Measurements from ENCODE around the gene ENPEP. TPM values are rescaled to one million over a fixed set of nuclear protein-coding genes. Genes with fewer than 3 reads are reported as not detected.
"Not testable (repeated sequence)": the region's sequence is repeated elsewhere in the genome, so short reads cannot be mapped to it uniquely, and the experiment has no call there.

ENPEP gene
- total and polyA plus RNA-seq, 3 experiments from 2014 or later: not detected

DNA sequence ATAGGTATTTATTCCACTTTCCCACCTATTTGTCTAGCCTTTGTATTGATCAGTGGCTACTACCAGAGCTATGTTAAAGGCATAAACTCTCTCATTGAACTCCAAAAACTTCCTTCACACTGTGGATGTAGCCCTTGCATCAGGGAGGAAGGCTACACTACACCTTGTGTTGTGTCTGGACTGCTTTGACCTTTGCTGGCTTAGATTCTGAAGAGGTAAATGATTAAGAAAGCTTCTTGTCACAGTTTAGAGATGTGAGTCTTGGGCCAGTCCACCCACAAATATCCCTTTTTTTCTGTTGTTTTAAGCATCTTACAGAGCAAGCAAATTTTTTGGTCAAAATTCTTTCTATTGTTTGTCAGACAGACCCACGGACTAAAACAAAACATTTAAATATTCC is 1.9 kb downstream of the ENPEP start:
- no peaks in the 10 kb centered on the region for H3K27me3 ChIP-seq (ENCODE audit: insufficient read depth, low read length, poor library complexity, severe bottlenecking)
- no peak overlapping the region for H3K27ac Mint-ChIP-seq
- peaks cover 9 to 46% of the 10 kb centered on the region in 2 donors for H3K27me3 Mint-ChIP-seq
- H3K9me3 Mint-ChIP-seq: no peaks in the 10 kb centered on the region
- no peaks in the 10 kb centered on the region for H3K9me3 ChIP-seq (ENCODE audit: low read length)
- ChIA-PET POLR2A (no interaction called here), CTCF (no interaction called here)
- H3K36me3 Mint-ChIP-seq: no peaks in the 10 kb centered on the region
- H3K4me3 ChIP-seq (ENCODE audit: low read length): no peak overlapping the region
- no peaks in the 10 kb centered on the region for H3K4me1 ChIP-seq (ENCODE audit: insufficient read depth, low read length)
- H3K36me3 ChIP-seq (ENCODE audit: insufficient read depth, low read length): no peaks in the 10 kb centered on the region
- H3K4me1 Mint-ChIP-seq: no peaks in the 10 kb centered on the region
- no peak overlapping the region for H3K4me3 Mint-ChIP-seq
- DNase-seq: no peak
- no peak overlapping the region for H3K27ac ChIP-seq (ENCODE audit: low read depth, low read length)

DNA sequence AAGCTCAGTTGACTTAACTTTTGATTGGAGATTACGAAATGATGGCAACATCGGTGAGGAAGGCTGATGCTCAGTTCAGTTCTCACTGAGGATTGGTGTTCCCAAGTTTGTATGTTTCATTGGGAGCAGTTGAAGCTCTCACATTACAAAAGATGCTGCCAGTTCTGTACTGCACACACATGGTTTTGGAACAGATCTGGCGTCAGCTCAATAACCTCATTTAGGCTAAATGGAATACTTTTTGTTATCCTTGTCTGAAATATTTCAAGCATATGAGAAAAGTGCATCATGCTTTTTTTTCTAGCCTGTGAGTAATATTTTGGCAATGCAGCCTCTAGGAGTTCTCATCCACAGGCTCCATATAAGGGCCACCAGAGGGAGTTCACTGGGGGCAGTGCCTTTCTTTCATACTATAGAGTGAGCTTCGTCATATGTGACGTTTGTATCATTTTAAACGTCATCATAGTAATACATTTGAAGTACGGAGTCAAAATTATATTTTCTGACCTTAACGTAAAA is 4.1 kb downstream of the ENPEP start:
- Histone ChIP-seq H3K27me3 (ENCODE audit: insufficient read depth, low read length, poor library complexity, severe bottlenecking) (no peaks in the 10 kb centered on the region), H3K4me3 (ENCODE audit: low read length) (no peak overlapping the region), H3K36me3 (ENCODE audit: insufficient read depth, low read length) (no peaks in the 10 kb centered on the region), H3K4me1 (ENCODE audit: insufficient read depth, low read length) (no peaks in the 10 kb centered on the region), H3K9me3 (ENCODE audit: low read length) (no peaks in the 10 kb centered on the region), H3K27ac (ENCODE audit: low read depth, low read length) (no peak overlapping the region)
- H3K9me3 Mint-ChIP-seq: no peaks in the 10 kb centered on the region
- H3K27ac Mint-ChIP-seq: no peak overlapping the region
- ChIA-PET POLR2A (no interaction called here), CTCF (no interaction called here)
- H3K27me3 Mint-ChIP-seq: peaks cover 12 to 52% of the 10 kb centered on the region in 2 donors
- no peak for DNase-seq
- H3K36me3 Mint-ChIP-seq: no peaks in the 10 kb centered on the region
- no peak overlapping the region for H3K4me3 Mint-ChIP-seq
- no peaks in the 10 kb centered on the region for H3K4me1 Mint-ChIP-seq

- Histone ChIP-seq H3K36me3 (ENCODE audit: insufficient read depth, low read length) (no peaks in the 10 kb centered on the region), H3K4me1 (ENCODE audit: insufficient read depth, low read length) (no peaks in the 10 kb centered on the region), H3K27me3 (ENCODE audit: insufficient read depth, low read length, poor library complexity, severe bottlenecking) (no peaks in the 10 kb centered on the region), H3K4me3 (ENCODE audit: low read length) (no peak overlapping the region), H3K27ac (ENCODE audit: low read depth, low read length) (no peak overlapping the region), H3K9me3 (ENCODE audit: low read length) (no peaks in the 10 kb centered on the region)
- H3K4me3 Mint-ChIP-seq: no peak overlapping the region
- no peaks in the 10 kb centered on the region for H3K9me3 Mint-ChIP-seq
- peaks cover 12 to 51% of the 10 kb centered on the region in 2 donors for H3K27me3 Mint-ChIP-seq
- DNase-seq: no peak
- no peak overlapping the region for H3K27ac Mint-ChIP-seq
- ChIA-PET CTCF (no interaction called here), POLR2A (no interaction called here)
- no peaks in the 10 kb centered on the region for H3K4me1 Mint-ChIP-seq
- H3K36me3 Mint-ChIP-seq: no peaks in the 10 kb centered on the region
Measured at GRCh38 chr4:110480746-110481271, 4.9 kb downstream of the ENPEP start.

- no peaks in the 10 kb centered on the region for H3K4me1 ChIP-seq (ENCODE audit: insufficient read depth, low read length)
- DNase-seq: no peak
- CTCF ChIA-PET: no interaction called here
- H3K9me3 ChIP-seq (ENCODE audit: low read length): no peaks in the 10 kb centered on the region
- no peaks in the 10 kb centered on the region for H3K36me3 Mint-ChIP-seq
- H3K4me1 Mint-ChIP-seq: no peaks in the 10 kb centered on the region
- no peaks in the 10 kb centered on the region for H3K36me3 ChIP-seq (ENCODE audit: insufficient read depth, low read length)
- peaks cover 13 to 39% of the 10 kb centered on the region in 2 donors for H3K27me3 Mint-ChIP-seq
- H3K4me3 Mint-ChIP-seq: no peak overlapping the region
- no peak overlapping the region for H3K27ac Mint-ChIP-seq
- H3K4me3 ChIP-seq (ENCODE audit: low read length): no peak overlapping the region
- POLR2A ChIA-PET: no interaction called here
- H3K27ac ChIP-seq (ENCODE audit: low read depth, low read length): no peak overlapping the region
- no peaks in the 10 kb centered on the region for H3K9me3 Mint-ChIP-seq
- no peaks in the 10 kb centered on the region for H3K27me3 ChIP-seq (ENCODE audit: insufficient read depth, low read length, poor library complexity, severe bottlenecking)
Measured at GRCh38 chr4:110483516-110483915, 7.6 kb downstream of the ENPEP start.

GRCh38 chr4:110484029-110484428 is 8.1 kb downstream of the ENPEP start:
- Mint-ChIP-seq H3K9me3 (no peaks in the 10 kb centered on the region), H3K27me3 (peaks cover 14 to 39% of the 10 kb centered on the region in 2 donors), H3K36me3 (no peaks in the 10 kb centered on the region), H3K4me1 (no peaks in the 10 kb centered on the region), H3K4me3 (no peak overlapping the region), H3K27ac (no peak overlapping the region)
- ChIA-PET CTCF (no interaction called here), POLR2A (no interaction called here)
- Histone ChIP-seq H3K4me1 (ENCODE audit: insufficient read depth, low read length) (no peaks in the 10 kb centered on the region), H3K4me3 (ENCODE audit: low read length) (no peak overlapping the region), H3K9me3 (ENCODE audit: low read length) (no peaks in the 10 kb centered on the region), H3K27ac (ENCODE audit: low read depth, low read length) (no peak overlapping the region), H3K36me3 (ENCODE audit: insufficient read depth, low read length) (no peaks in the 10 kb centered on the region), H3K27me3 (ENCODE audit: insufficient read depth, low read length, poor library complexity, severe bottlenecking) (no peaks in the 10 kb centered on the region)
- no peak for DNase-seq

GRCh38 chr4:110484767-110485166 is 8.8 kb downstream of the ENPEP start:
- H3K36me3 ChIP-seq (ENCODE audit: insufficient read depth, low read length): no peaks in the 10 kb centered on the region
- Mint-ChIP-seq H3K36me3 (no peaks in the 10 kb centered on the region), H3K27ac (no peak overlapping the region), H3K4me1 (no peaks in the 10 kb centered on the region), H3K9me3 (no peaks in the 10 kb centered on the region), H3K4me3 (no peak overlapping the region), H3K27me3 (peaks cover 14 to 42% of the 10 kb centered on the region in 2 donors)
- CTCF ChIA-PET: no interaction called here
- DNase-seq: no peak
- H3K27ac ChIP-seq (ENCODE audit: low read depth, low read length): no peak overlapping the region
- no peak overlapping the region for H3K4me3 ChIP-seq (ENCODE audit: low read length)
- H3K4me1 ChIP-seq (ENCODE audit: insufficient read depth, low read length): no peaks in the 10 kb centered on the region
- no peaks in the 10 kb centered on the region for H3K27me3 ChIP-seq (ENCODE audit: insufficient read depth, low read length, poor library complexity, severe bottlenecking)
- POLR2A ChIA-PET: no interaction called here
- no peaks in the 10 kb centered on the region for H3K9me3 ChIP-seq (ENCODE audit: low read length)

DNA sequence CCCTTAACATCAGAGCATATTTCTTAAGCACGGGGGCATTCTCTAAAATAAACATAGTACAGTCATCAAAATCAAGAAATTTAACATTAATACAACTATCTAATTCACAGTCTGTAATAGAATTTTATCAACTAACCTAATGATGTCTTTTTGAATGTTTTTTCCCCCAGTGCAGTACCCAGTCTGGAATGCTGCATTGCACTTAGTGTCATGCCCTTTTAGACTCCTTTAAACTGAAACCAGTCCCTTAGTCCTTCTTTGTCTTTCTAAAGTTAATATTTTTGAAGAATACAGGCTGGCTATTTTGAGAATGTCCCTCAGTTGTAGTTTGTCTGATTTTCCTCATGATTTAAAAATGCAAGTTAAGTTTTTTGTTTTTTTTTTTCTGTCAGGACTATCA is 9.5 kb downstream of the ENPEP start:
- Histone ChIP-seq H3K27ac (ENCODE audit: low read depth, low read length) (no peak overlapping the region), H3K4me1 (ENCODE audit: insufficient read depth, low read length) (no peaks in the 10 kb centered on the region), H3K36me3 (ENCODE audit: insufficient read depth, low read length) (no peaks in the 10 kb centered on the region), H3K9me3 (ENCODE audit: low read length) (no peaks in the 10 kb centered on the region), H3K4me3 (ENCODE audit: low read length) (no peak overlapping the region), H3K27me3 (ENCODE audit: insufficient read depth, low read length, poor library complexity, severe bottlenecking) (no peaks in the 10 kb centered on the region)
- no peak for DNase-seq
- ChIA-PET POLR2A (no interaction called here), CTCF (no interaction called here)
- Mint-ChIP-seq H3K27ac (no peak overlapping the region), H3K36me3 (no peaks in the 10 kb centered on the region), H3K9me3 (no peaks in the 10 kb centered on the region), H3K4me1 (no peaks in the 10 kb centered on the region), H3K4me3 (no peak overlapping the region), H3K27me3 (peaks cover 14 to 41% of the 10 kb centered on the region in 2 donors)

DNA sequence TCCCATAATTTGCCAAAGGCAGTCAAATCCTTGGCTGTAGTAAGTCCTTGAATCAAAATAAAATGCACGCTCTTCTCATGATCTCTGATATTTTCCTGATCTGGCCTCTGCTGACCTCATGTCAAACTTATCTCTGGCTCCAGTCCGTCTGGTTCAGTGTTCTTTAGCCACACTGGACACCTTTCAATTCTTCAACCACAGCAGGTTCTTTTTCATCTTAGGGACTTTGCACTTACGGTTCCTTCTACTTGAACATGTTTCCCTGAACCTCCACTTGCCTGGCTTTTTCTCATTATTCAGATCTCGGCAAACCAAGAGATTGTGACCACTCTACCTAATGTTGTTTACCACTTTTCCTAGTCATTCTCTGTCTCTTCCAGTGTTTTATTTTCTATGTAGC is 10.3 kb downstream of the ENPEP start:
- Mint-ChIP-seq H3K27ac (no peak overlapping the region), H3K36me3 (no peaks in the 10 kb centered on the region), H3K9me3 (no peaks in the 10 kb centered on the region), H3K4me1 (no peaks in the 10 kb centered on the region), H3K4me3 (no peak overlapping the region), H3K27me3 (peaks cover 14 to 35% of the 10 kb centered on the region in 2 donors)
- no peaks in the 10 kb centered on the region for H3K36me3 ChIP-seq (ENCODE audit: insufficient read depth, low read length)
- no peaks in the 10 kb centered on the region for H3K4me1 ChIP-seq (ENCODE audit: insufficient read depth, low read length)
- no peaks in the 10 kb centered on the region for H3K27me3 ChIP-seq (ENCODE audit: insufficient read depth, low read length, poor library complexity, severe bottlenecking)
- DNase-seq: no peak
- H3K9me3 ChIP-seq (ENCODE audit: low read length): no peaks in the 10 kb centered on the region
- H3K4me3 ChIP-seq (ENCODE audit: low read length): no peak overlapping the region
- H3K27ac ChIP-seq (ENCODE audit: low read depth, low read length): no peak overlapping the region
- CTCF ChIA-PET: no interaction called here
- POLR2A ChIA-PET: no interaction called here

DNA sequence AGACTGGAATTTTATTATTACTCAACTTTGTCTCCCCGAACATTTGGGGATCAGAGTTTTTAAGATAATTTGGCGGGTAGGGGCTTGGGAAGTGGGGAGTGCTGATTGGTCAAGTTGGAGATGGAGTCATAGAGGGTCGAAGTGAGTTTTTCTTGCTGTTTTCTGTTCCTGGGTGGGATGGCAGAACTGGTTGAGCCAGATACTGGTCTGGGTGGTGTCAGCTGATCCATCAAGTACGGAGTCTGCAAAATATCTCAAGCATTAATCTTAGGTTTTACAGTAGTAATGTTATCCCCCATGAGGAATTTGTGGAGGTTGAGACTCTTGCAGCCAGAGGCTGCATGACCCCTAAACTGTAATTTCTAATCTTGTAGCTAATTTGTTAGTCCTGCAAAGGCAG is 10.9 kb downstream of the ENPEP start:
- H3K4me3 Mint-ChIP-seq; DNase-seq; CTCF ChIA-PET; H3K27ac ChIP-seq (ENCODE audit: low read depth, low read length); H3K4me1 Mint-ChIP-seq; H3K9me3 ChIP-seq (ENCODE audit: low read length); H3K9me3 Mint-ChIP-seq; H3K36me3 ChIP-seq (ENCODE audit: insufficient read depth, low read length); H3K4me1 ChIP-seq (ENCODE audit: insufficient read depth, low read length); POLR2A ChIA-PET; H3K4me3 ChIP-seq (ENCODE audit: low read length); H3K36me3 Mint-ChIP-seq; H3K27me3 ChIP-seq (ENCODE audit: insufficient read depth, low read length, poor library complexity, severe bottlenecking): not testable (repeated sequence)
- Mint-ChIP-seq H3K27me3 (peaks cover 14 to 31% of the 10 kb centered on the region in 2 donors), H3K27ac (peak overlapping the region in 1 of 8 donors; percentile 2)
